ENCODE results near the gene NUDT15.

Gene NUDT15

GRCh38 chr13:48010698-48011097 lies 26.8 kb upstream of the NUDT15 start:
- no peak overlapping the region for H3K4me3 ChIP-seq (ENCODE audit: low read length, poor library complexity, severe bottlenecking)
- no peaks in the 10 kb centered on the region for H3K27me3 ChIP-seq (ENCODE audit: insufficient read depth, low read length, poor library complexity, severe bottlenecking)
- no peaks in the 10 kb centered on the region for H3K4me1 ChIP-seq (ENCODE audit: insufficient read depth, low read length, poor library complexity, severe bottlenecking)
- H3K36me3 ChIP-seq (ENCODE audit: insufficient read depth, low read length): no peaks in the 10 kb centered on the region
- no peaks in the 10 kb centered on the region for H3F3A ChIP-seq (ENCODE audit: low read depth)
- no peak overlapping the region for H3K4me2 ChIP-seq (ENCODE audit: low read depth, low read length, poor library complexity, severe bottlenecking)
- TF ChIP-seq EZH2phosphoT487 (IDR thresholded peaks at IDR 0.05; ENCODE audit: borderline replicate concordance): no peak
- no peak for TF ChIP-seq CTCF (conservative IDR thresholded peaks at IDR 0.05; ENCODE audit: low read length)
- H4K20me1 ChIP-seq (ENCODE audit: insufficient read depth, low read length, poor library complexity, severe bottlenecking): no peaks in the 10 kb centered on the region
- no peak overlapping the region for H2AFZ ChIP-seq (ENCODE audit: low read length)
- no peaks in the 10 kb centered on the region for H3K9me2 ChIP-seq (replicated peaks; ENCODE audit: low read depth, low read length)
- H3K9ac ChIP-seq (ENCODE audit: low read depth, low read length, poor library complexity, severe bottlenecking): no peak overlapping the region
- no peaks in the 10 kb centered on the region for H3K79me2 ChIP-seq (ENCODE audit: insufficient read depth, low read length)
- H3K9me3 ChIP-seq (ENCODE audit: insufficient read depth, low read depth, low read length): no peaks in the 10 kb centered on the region; the same call in 1 of the 2 replicates

DNA sequence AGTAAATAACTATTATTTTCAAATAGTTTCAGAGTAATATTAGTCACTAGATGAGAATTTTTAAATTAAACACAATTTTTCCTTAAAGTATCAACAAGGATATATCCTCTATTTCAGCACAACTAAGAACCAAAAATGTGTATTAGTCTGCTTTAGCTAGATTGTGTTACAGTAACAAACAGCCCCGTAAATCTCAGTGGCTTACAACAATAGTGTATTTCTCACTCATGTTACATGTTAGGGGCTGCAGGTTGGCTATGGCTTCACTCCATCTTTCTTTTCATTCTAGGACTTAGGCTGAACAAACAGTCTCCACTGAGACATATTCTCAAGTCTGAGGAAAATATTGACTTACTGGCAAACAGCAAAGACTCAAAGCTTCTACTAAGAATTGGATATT lies 24.9 kb upstream of the NUDT15 start:
- no peaks in the 10 kb centered on the region for H4K20me1 ChIP-seq (ENCODE audit: insufficient read depth, low read length, poor library complexity, severe bottlenecking)
- H3K36me3 ChIP-seq (ENCODE audit: insufficient read depth, low read length): no peaks in the 10 kb centered on the region
- no peaks in the 10 kb centered on the region for H3K4me1 ChIP-seq (ENCODE audit: insufficient read depth, low read length, poor library complexity, severe bottlenecking)
- no peak overlapping the region for H3K4me3 ChIP-seq (ENCODE audit: low read length, poor library complexity, severe bottlenecking)
- H3K9ac ChIP-seq (ENCODE audit: low read depth, low read length, poor library complexity, severe bottlenecking): no peak overlapping the region
- H2AFZ ChIP-seq (ENCODE audit: low read length): no peak overlapping the region
- no peaks in the 10 kb centered on the region; the same call in 1 of the 2 replicates for H3K9me3 ChIP-seq (ENCODE audit: insufficient read depth, low read depth, low read length)
- H3K27me3 ChIP-seq (ENCODE audit: insufficient read depth, low read length, poor library complexity, severe bottlenecking): no peaks in the 10 kb centered on the region
- no peaks in the 10 kb centered on the region for H3K79me2 ChIP-seq (ENCODE audit: insufficient read depth, low read length)
- H3K4me2 ChIP-seq (ENCODE audit: low read depth, low read length, poor library complexity, severe bottlenecking): no peak overlapping the region
- no peak for TF ChIP-seq CTCF (conservative IDR thresholded peaks at IDR 0.05; ENCODE audit: low read length)
- no peaks in the 10 kb centered on the region for H3F3A ChIP-seq (ENCODE audit: low read depth)
- H3K9me2 ChIP-seq (replicated peaks; ENCODE audit: low read depth, low read length): no peaks in the 10 kb centered on the region

DNA sequence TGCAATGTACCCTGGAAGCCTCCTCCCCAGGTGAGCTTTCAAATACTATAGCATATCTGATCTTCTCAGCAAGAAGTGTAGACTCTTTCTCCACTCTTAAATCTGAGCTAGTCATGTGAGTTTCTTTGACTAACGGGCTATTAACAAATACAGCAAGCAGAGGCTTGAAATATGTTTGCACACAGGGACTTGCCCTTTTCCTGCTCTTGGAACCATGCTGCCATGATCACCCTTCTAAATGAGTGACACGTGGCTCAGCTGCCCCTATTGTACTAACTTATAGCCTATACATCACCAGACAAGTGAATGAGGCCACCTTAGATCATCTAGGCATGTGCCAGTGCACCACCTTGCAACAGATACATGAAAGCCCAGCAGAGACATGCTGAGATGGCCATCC lies 23.2 kb upstream of the NUDT15 start:
- Histone ChIP-seq H3K27me3 (ENCODE audit: insufficient read depth, low read length, poor library complexity, severe bottlenecking) (no peaks in the 10 kb centered on the region), H3K36me3 (ENCODE audit: insufficient read depth, low read length) (no peaks in the 10 kb centered on the region), H3K4me2 (ENCODE audit: low read depth, low read length, poor library complexity, severe bottlenecking) (no peak overlapping the region), H3K9me2 (replicated peaks; ENCODE audit: low read depth, low read length) (no peaks in the 10 kb centered on the region), H2AFZ (ENCODE audit: low read length) (no peak overlapping the region), H3F3A (ENCODE audit: low read depth) (no peaks in the 10 kb centered on the region), H4K20me1 (ENCODE audit: insufficient read depth, low read length, poor library complexity, severe bottlenecking) (no peaks in the 10 kb centered on the region), H3K9ac (ENCODE audit: low read depth, low read length, poor library complexity, severe bottlenecking) (no peak overlapping the region), H3K9me3 (ENCODE audit: insufficient read depth, low read depth, low read length) (no peaks in the 10 kb centered on the region; the same call in 1 of the 2 replicates), H3K79me2 (ENCODE audit: insufficient read depth, low read length) (no peaks in the 10 kb centered on the region), H3K4me3 (ENCODE audit: low read length, poor library complexity, severe bottlenecking) (no peak overlapping the region), H3K4me1 (ENCODE audit: insufficient read depth, low read length, poor library complexity, severe bottlenecking) (no peaks in the 10 kb centered on the region)
- TF ChIP-seq CTCF (conservative IDR thresholded peaks at IDR 0.05; ENCODE audit: low read length) (no peak), EZH2phosphoT487 (IDR thresholded peaks at IDR 0.05; ENCODE audit: borderline replicate concordance) (no peak)

Measured in Loucy (cell line).